Activated T-cell treated with anti-CD3 and anti-CD28 coated beads, Interleukin-2, amount 50 U/mL, for 1 hour (primary cell): ENCODE results near the gene ANKRD23.

ENCODE experiments used
- DNase-seq: peaks from one replicate; pipeline ENCODE4 v3.0.0-alpha.2; 2020

Gene ANKRD23

DNA sequence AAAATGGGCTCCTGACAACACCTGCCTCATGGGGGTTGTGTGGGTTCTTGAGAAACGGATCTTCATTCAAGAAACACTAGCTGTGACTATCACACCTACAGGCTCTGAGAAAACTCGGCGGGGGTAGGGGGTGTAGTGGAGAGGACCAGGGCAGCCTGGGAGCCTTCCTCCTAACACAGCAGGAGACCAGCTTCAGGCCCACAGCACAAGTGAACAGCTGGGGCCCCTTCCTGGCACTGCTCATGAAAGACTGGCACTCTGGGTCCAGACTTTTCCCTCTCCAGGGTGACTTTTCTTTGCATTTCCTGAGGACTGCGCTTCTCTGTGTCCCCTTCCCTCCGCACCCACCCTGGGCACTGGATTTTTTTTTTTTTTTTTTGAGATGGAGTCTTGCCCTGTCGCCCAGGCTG lies 33.2 kb upstream of the ANKRD23 start:
- DNase-seq, result no peak

- no peak for DNase-seq
These were observed 32.6 kb upstream of the ANKRD23 start for GRCh38 chr2:96876269-96877041.

GRCh38 chr2:96875498-96876268 lies 31.9 kb upstream of the ANKRD23 start:
- DNase-seq, result no peak

- DNase-seq, result no peak
These were observed 30.5 kb upstream of the ANKRD23 start for GRCh38 chr2:96874198-96874831.

GRCh38 chr2:96873651-96874096 lies 29.9 kb upstream of the ANKRD23 start:
- DNase-seq, result no peak

DNA sequence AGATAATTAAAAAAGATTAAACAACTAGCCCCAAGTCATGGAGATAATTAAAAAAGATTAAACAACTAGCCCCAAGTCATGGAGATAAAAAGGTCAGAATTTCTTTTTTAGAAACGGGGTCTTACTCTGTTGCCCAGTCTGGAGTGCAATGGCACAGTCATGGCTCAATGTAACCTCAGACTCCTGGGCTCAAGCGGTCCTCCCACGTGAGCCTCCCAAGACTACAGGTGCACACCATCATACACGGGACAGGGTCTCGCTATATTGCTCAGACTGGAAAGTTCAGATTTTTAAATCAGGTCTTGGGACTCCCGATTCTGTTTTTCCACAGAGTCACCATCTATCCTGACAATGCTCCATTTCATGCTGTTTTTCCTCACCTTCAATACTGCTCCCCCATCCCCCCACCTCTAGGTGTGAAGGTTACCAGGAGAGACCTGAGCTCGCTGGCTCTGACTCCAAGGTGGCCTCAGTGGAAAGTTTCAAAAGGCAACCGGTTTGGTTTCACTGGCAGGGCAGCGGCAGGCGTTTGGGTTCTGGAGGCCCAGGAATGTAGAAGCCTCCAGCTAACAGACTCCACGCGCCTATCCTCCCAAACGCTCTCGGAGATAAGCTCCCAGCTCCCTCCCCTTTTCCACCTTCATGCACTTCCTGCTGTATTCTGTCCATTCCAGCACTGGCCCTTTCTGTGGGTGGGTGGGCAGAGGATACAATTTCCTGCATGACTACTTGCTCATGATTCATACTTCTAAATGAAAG lies 28.9 kb upstream of the ANKRD23 start:
- DNase-seq, result no peak

DNA sequence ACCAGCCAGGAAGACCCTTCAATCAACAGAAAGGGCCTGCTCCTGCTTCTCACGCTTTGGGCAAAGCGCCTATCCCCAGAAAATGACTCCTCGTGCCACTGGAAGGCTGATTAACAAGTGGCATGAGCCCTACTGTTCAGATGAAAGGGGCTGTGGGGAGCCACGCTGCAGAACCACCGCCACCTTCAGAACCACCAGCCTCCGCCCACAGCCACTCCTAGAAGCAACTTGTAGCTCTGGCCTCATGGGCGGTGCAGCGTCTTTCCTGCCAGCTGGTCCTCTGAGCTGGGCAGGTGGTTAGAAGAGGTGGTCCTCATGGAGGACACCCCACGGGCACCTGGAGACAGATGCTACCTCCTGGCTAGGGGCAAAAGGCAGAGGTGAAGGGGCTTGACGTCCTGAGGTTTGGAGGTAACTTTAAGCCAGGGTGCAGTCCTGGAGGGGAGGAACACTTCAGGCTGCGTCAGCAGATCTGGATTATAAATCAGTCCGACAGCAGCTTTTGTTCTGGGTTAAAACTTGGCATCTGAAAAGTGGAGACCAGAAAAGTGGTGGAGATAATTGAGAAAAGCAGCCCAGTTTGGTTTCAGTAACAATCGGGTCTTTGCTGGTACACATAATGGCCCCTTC lies 26.9 kb upstream of the ANKRD23 start:
- peak; percentile 74 for DNase-seq

- DNase-seq, result peak; percentile 81
These were observed 26.2 kb upstream of the ANKRD23 start, which contains the start of gene SEMA4C for GRCh38 chr2:96869822-96870625. TSS of gene SEMA4C (minus strand) at chr2:96870080. CDS start at chr2:96867886, 2,194 bp downstream.

- DNase-seq, result no peak
These were observed 25.5 kb upstream of the ANKRD23 start for GRCh38 chr2:96869281-96869821.

DNA sequence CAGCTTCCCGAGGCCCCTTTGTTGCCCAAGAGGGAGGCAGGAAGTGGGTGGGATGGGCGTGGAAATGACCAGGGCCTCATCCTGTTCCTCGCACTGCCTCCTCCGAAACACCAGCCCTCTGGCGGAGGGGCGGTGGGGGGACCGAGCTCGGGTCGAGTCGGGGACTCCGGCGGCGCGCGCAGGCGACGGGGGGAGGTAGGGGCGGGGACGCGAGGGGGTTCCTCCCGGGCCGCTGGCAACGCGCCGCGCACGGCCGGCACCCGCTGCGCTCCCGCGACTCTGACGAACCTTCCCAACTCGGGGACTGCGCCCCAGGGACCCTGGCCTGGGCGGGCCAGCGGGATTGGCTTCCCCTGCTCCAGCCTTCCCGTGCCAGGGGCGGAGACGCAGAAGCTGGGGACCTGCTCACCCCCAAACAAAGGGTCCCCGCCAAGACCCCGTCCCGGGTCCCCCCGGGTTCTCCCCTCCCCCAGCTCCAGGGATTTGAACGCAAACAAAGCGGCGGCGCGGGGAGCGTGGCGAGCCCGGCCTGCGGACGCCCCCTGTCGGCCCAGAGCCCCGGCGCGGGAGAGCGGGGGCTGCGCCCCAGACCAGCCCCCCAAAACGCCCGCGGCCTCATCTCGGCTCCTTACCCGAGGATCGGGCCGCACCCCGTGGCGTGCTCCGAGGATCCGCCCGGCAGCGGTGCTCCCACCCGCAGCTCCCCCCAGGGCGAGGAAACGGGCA lies 24.9 kb upstream of the ANKRD23 start:
- peak; percentile 69 for DNase-seq

GRCh38 chr2:96867756-96868554 lies 24.1 kb upstream of the ANKRD23 start:
- no peak for DNase-seq

DNA sequence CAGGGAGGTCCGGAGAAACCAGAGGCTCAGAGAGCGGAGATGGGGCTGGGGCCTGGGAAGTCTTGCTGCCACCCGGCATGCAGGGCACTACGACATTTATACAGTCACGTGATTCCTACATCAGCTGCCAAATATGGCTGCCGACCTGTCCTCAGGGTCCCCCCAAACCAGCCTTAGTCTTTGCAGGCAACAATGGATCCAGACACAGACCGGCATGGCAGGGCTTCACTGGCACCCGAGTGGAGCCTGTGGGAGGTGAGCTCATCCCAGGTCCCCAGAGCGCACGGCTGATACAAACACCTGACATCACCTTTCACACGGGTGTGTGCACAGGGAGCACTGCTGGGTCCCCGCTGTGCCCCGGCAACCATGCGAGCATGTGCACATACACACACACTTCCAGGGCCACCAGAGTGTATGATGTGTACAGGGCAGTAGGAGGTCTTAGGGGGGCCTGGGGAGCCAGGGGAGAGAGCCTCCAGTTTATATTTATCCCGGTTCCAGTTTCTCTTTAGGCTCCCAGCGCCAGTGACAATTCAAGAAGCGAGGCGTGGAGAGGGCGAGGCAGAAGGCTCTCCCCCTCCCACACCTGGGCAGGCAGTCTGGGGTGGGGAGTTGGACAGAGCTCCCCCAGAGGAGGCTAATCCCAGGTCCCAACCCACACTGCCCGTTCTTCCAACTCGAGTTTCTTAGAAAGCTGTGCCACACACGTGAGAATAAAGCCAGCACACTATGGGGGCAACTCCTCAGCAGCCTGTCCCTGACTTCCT lies 23.4 kb upstream of the ANKRD23 start:
- DNase-seq, result no peak

DNA sequence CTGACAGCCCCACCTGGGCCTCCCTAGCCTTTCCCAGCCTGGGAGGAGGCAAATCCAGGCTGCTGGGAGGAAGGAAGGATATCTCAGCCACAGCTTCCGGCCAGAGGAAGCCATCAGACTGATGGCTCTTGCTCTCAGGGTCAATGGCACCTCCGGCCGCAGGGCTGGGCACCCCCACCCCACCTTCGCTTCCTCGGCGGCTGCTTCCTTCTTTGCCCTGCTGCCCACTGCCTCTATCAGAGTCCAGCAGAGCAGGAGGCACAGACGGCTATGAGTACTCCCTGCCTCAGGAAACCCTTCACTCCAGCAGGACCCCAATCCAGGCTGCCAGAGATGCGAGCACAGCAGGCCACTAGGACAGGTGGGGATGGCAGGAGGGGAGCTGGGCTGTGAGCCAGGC lies 22.8 kb upstream of the ANKRD23 start:
- no peak for DNase-seq

DNA sequence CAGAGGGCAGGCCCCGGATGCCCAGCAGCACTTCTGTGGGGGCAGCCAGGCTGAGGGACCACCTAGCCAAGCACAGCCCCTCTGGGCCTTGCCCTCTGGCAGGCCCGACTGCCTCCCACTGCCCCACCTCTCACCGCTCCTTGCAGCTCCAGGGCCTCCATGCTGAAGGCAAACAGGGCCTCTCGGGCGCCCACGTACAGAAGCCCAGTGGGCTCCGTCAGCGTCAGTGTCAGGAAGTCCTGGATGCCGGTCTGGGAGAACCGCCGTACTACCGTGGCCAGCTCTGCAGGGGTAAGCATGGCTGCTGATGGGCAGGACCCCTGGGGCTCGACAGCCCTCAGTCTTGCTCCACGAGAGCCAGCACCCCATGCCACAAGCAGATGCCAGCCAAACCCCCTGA lies 22.3 kb upstream of the ANKRD23 start:
- DNase-seq, result no peak

DNA sequence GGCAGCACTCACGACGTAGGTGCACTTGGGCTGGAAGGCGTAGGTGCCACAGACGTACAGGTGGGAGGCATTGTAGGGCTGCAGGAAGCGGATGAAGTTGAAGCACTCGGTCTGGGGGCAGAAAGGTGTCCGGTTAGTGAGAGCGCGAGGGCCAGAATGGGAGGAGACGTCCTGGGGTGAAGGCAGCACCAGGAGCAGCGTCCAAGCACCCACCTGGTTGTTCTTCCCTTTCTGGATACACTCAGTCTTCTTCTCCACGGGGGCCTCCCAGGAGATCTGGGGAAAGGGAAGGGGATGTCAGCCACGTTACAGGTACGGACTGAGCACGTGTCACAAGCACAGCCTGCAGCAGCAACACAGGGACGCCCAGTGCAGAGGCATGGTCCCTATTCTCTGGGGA lies 21.8 kb upstream of the ANKRD23 start:
- DNase-seq, result no peak

DNA sequence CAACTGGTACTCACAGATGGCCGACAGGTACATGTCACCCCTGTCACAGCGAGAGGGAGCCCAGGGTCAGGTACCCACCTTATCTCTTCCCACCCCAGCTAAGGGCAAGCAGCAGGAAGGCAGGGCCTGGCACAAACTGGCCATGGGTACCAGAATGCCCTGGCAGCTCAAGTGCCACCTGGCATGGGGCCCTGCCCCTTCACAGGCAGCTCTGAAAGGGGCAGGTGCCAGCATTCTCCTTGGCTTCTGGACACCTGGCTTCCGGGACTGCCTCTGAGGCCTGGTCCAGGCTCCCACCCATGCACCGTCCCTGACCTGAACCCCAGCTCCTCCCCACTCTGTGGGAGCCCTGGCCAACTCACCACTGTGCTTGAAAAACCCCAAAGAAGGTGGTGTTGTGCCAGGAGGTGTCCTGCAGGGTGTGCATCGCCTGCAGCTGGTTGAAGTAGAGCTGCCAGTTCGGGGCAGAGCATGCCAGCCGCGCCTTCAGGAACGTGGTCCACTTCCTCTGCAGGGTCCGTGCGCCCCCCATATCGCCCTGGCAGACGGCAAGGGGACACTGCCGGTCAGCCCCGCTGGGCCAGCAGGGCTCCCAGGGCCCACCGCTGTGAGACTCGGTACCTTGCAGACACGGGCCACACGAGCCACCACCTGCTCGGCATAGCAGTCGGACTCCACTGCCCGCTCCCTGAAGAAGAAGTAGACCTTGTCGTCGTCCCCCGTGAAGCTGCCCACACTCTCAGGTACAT lies 20.7 kb upstream of the ANKRD23 start:
- no peak for DNase-seq

DNA sequence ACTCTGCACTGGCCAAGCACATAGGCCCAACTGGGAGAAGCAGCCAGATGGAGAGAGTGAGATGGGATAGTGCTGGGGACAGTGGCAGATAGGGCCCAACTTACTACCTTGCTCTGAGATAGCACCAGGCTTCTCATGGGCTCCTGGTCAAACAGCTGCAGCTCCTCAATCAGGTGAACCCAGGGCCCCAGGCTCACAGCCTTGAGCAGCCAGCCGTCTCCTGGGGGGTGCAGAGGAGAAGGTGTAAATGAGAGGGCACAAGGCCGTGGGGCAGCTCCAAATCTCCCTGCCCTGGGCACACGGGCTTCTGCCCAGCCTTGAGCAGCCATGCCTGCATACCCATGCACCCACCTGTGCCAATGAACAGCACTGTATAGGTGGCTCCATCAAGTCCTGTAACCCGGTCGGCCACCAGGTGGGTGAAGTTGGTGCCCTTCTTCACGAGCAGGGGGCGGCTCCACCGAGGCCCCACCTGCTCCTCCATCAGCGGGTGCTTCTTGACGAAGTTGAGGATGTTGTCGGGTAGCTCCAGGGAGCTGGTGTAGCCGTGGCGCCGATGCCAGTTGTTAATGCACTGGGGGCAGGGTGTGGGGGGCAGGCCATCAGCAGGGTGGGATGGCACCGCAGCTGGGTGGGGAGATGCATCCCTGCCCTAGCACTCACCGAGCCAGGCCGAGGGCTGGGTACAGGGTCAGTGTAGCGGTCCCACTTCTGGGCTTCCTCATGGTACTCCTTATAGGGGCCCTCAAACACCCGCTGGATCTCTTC lies 19.9 kb upstream of the ANKRD23 start:
- no peak for DNase-seq
